Colonic mucosa (tissue), 4 donors: Measurements from ENCODE around the gene TMEM132D. TPM values are rescaled to one million over a fixed set of nuclear protein-coding genes. Genes with fewer than 3 reads are reported as not detected.

Source experiments
- DNase-seq: peaks from one replicate; pipeline ENCODE4 v3.0.0-alpha.2; 2020
- H3K27ac ChIP-seq: fragments of 200-600 bp; one replicate; pipeline ENCODE4 v1.8.0; 2021
- H3K27me3 ChIP-seq: fragments of 200-600 bp; one replicate; pipeline ENCODE4 v1.8.0; 2021
- H3K36me3 ChIP-seq: fragments of 200-600 bp; one replicate; pipeline ENCODE4 v1.8.0; 2021
- H3K4me1 ChIP-seq: fragments of 200-600 bp; one replicate; pipeline ENCODE4 v1.8.0; 2021; ENCODE audit warnings: mild to moderate bottlenecking
- H3K4me3 ChIP-seq: fragments of 200-600 bp; one replicate; pipeline ENCODE4 v1.8.0; 2021
- H3K9ac ChIP-seq, 2 donors: one replicate each; pipeline ENCODE4 v1.7.0; 2013; ENCODE audit warnings: control low read depth in 2 of 2, low read depth in 2 of 2, low read length in 2 of 2
- H3K9me3 ChIP-seq: fragments of 200-600 bp; one replicate; pipeline ENCODE4 v1.8.0; 2021
- intact Hi-C: fragments of 100-400 bp; cut with DNase I; formaldehyde crosslinking; loops from one replicate; pipeline ENCODE4 v1.14.1; 2022
- total RNA-seq, 2 donors: library from RNA; stranded (reverse); fragmentation: NEBNext Ultra II Directional in 1 of 2; extraction: Animal tissue kit (Norgen Biotek cat#: 25700) in 1 of 2; gene quantifications; one replicate each; pipeline ENCODE4 v1.2.1, GENCODE V29; 2021
- TF ChIP-seq, protein P1 (sequence below): fragments of 200-600 bp; IDR thresholded peaks from one replicate; pipeline ENCODE4 v1.8.0; 2022; ENCODE audit warnings: antibody characterized with exemption, mild to moderate bottlenecking
- donor health status: healthy.
- donor health status: DM: no; HTN: no; CAD: no.
- donor health status: DM: no; HTN: no; CAD: no.

TMEM132D gene
- total RNA-seq, 2 donors from 2014 or later: 0.17 to 0.32 TPM

DNA sequence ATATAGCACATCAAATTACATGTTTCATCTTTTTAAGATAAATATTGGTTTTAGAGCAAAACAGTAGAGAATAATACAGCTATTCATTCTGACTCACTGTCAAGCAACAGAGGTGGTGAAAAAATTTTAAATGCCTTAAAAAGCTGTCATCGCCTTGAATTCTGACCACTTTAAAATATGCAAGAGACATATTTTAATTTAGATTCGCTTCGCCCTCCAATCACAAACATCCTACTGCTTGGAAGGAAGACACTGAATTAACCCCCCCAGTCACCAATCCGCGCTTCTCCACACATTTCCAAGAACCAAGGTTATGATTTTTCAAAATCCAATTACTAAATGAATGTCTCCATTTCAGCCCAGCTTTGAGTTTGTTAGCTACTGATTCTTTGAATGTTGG lies 112.4 kb downstream of the TMEM132D start:
- Histone ChIP-seq H3K36me3 (no peaks in the 10 kb centered on the region), H3K4me1 (no peaks in the 10 kb centered on the region), H3K27ac (no peak overlapping the region), H3K9ac (no peak overlapping the region), H3K27me3 (no peaks in the 10 kb centered on the region), H3K4me3 (no peak overlapping the region), H3K9me3 (no peaks in the 10 kb centered on the region)
- DNase-seq: no peak
- TF ChIP-seq, protein P1, sequence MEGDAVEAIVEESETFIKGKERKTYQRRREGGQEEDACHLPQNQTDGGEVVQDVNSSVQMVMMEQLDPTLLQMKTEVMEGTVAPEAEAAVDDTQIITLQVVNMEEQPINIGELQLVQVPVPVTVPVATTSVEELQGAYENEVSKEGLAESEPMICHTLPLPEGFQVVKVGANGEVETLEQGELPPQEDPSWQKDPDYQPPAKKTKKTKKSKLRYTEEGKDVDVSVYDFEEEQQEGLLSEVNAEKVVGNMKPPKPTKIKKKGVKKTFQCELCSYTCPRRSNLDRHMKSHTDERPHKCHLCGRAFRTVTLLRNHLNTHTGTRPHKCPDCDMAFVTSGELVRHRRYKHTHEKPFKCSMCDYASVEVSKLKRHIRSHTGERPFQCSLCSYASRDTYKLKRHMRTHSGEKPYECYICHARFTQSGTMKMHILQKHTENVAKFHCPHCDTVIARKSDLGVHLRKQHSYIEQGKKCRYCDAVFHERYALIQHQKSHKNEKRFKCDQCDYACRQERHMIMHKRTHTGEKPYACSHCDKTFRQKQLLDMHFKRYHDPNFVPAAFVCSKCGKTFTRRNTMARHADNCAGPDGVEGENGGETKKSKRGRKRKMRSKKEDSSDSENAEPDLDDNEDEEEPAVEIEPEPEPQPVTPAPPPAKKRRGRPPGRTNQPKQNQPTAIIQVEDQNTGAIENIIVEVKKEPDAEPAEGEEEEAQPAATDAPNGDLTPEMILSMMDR: no peak
- intact Hi-C loops: no loop called here

- TF ChIP-seq, protein P1: no peak
- Histone ChIP-seq H3K9ac (no peak overlapping the region), H3K4me3 (no peak overlapping the region), H3K4me1 (no peaks in the 10 kb centered on the region), H3K36me3 (no peaks in the 10 kb centered on the region), H3K27ac (no peak overlapping the region), H3K27me3 (no peaks in the 10 kb centered on the region), H3K9me3 (no peaks in the 10 kb centered on the region)
- intact Hi-C loops: no loop called here
- DNase-seq: no peak
These were observed 112.9 kb downstream of the TMEM132D start for GRCh38 chr12:129790930-129791329.

DNA sequence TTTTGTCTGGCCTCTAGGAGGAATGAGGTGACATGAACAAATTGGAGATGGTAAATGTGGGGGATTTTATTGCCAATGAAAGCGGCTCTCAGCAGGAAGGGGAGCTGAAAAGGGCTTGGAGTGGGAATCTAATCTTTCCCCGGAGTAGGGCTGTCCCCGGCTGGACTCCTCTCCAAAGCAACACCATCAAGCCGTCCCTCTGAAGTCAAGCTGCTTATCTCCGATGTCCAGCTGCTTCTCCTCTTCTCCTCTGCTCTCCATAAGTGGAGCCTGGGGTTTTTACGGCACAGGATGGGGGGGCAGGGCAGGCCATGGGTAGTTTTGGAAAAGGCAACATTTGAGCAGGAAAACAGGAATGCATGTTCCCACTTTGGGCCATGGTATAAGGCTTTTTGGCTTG lies 113.5 kb downstream of the TMEM132D start:
- TF ChIP-seq, protein P1: no peak
- Histone ChIP-seq H3K36me3 (no peaks in the 10 kb centered on the region), H3K4me3 (no peak overlapping the region), H3K4me1 (no peaks in the 10 kb centered on the region), H3K9ac (no peak overlapping the region), H3K27me3 (no peaks in the 10 kb centered on the region), H3K9me3 (no peaks in the 10 kb centered on the region), H3K27ac (no peak overlapping the region)
- DNase-seq: no peak
- intact Hi-C loops: no loop called here

GRCh38 chr12:129789921-129790320 lies 113.9 kb downstream of the TMEM132D start:
- Histone ChIP-seq H3K9me3 (no peaks in the 10 kb centered on the region), H3K27ac (no peak overlapping the region), H3K4me1 (no peaks in the 10 kb centered on the region), H3K9ac (no peak overlapping the region), H3K4me3 (no peak overlapping the region), H3K27me3 (no peaks in the 10 kb centered on the region), H3K36me3 (no peaks in the 10 kb centered on the region)
- TF ChIP-seq, protein P1: no peak
- intact Hi-C loops: no loop called here
- DNase-seq: no peak

DNA sequence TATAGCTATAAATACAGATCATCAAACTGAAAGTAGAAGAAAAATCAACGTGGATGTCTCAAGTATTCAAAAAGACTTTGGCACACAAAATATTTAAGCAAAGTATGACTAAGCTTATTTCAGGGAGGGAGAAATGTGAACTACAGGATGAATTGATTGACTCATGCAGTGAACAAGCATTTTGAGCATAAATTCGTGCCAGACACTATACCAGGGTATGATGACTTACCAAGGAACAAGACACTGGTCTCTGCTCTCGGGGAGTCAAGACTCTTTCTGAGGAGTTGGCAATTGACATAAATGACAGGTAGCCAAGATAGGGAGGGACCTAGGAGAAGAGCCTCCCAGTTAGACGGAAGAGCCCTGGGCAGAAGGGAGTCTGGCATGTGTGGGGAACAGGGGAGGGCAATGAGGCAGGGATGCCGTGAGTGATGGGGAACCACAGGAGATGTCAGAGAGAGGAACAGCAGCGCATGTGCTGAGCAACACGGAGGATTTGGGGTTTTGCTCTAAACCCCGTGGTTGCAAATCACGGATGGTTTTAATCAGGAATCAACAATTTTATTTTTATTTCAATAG lies 115.2 kb downstream of the TMEM132D start:
- H3K9ac ChIP-seq: no peak overlapping the region
- intact Hi-C loops: no loop called here
- no peaks in the 10 kb centered on the region for H3K9me3 ChIP-seq
- TF ChIP-seq, protein P1: no peak
- no peaks in the 10 kb centered on the region for H3K27me3 ChIP-seq
- no peaks in the 10 kb centered on the region for H3K4me1 ChIP-seq
- H3K36me3 ChIP-seq: no peaks in the 10 kb centered on the region
- H3K4me3 ChIP-seq: no peak overlapping the region
- no peak for DNase-seq
- no peak overlapping the region for H3K27ac ChIP-seq
